HFFc6 (cell line): ENCODE measurements around the gene RIC3. TPM values are rescaled to one million over a fixed set of nuclear protein-coding genes. Genes with fewer than 3 reads are reported as not detected.

Experiments
- DNase-seq: peaks from one replicate; pipeline ENCODE4 v3.0.0-alpha.2; 2018
- H3K27ac Mint-ChIP-seq: 2 replicates; pipeline ENCODE4 v1.8.0; 2020; ENCODE audit warnings: mild to moderate bottlenecking, mixed read lengths
- H3K27me3 Mint-ChIP-seq: 2 replicates; pipeline ENCODE4 v1.8.0; 2021; ENCODE audit warnings: mild to moderate bottlenecking, moderate library complexity, mixed read lengths; ENCODE audit not compliant: insufficient read depth
- H3K36me3 Mint-ChIP-seq: 2 replicates; pipeline ENCODE4 v1.8.0; 2021; ENCODE audit warnings: low read depth, mixed read lengths
- H3K4me1 Mint-ChIP-seq: 2 replicates; pipeline ENCODE4 v1.8.0; 2020; ENCODE audit warnings: low read depth, mixed read lengths
- H3K4me3 Mint-ChIP-seq: 2 replicates; pipeline ENCODE4 v1.8.0; 2020; ENCODE audit warnings: mild to moderate bottlenecking, moderate library complexity, mixed read lengths
- H3K9me3 Mint-ChIP-seq: 2 replicates; pipeline ENCODE4 v1.8.0; 2020; ENCODE audit warnings: mild to moderate bottlenecking, mixed read lengths
- total RNA-seq, 6 experiments: library from RNA; stranded (reverse); fragmentation: NEBNext Ultra II Directional; extraction: Animal tissue kit (Norgen Biotek cat#: 25700); gene quantifications; 2 replicates in 1 of 6; 3 replicates in 5 of 6; pipeline ENCODE4 v1.2.3, GENCODE V29; 2021
- TF ChIP-seq, protein P1 (sequence below): fragments of 200-600 bp; sonication (generic); IDR thresholded peaks from 2 replicates; pipeline ENCODE4 v1.5.0; 2021; ENCODE audit warnings: antibody characterized with exemption, mild to moderate bottlenecking

RIC3 gene
- total RNA-seq, 6 experiments from 2014 or later: not detected

DNA sequence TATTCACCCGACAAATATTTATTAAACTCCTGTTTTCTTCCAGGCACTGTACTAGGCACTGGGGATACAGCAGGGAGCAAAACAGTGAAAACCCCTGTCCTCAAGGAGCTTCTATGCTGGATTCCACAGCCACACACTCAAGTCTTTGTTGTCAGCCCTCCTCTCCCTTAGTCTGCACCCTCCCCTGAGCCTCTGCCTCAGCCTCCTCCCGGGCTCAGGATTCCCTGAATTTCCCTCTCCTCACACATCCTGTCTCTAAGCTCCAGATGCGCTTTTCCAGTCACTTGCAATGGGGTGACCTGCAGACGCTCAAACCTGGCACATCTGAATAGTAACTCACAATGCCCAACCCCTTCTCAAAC is 101.3 kb downstream of the RIC3 start:
- H3K4me3 Mint-ChIP-seq: no peak overlapping the region
- H3K9me3 Mint-ChIP-seq: no peaks in the 10 kb centered on the region
- no peak overlapping the region for H3K27ac Mint-ChIP-seq
- peaks cover 32% of the 10 kb centered on the region for H3K4me1 Mint-ChIP-seq
- TF ChIP-seq, protein P1, sequence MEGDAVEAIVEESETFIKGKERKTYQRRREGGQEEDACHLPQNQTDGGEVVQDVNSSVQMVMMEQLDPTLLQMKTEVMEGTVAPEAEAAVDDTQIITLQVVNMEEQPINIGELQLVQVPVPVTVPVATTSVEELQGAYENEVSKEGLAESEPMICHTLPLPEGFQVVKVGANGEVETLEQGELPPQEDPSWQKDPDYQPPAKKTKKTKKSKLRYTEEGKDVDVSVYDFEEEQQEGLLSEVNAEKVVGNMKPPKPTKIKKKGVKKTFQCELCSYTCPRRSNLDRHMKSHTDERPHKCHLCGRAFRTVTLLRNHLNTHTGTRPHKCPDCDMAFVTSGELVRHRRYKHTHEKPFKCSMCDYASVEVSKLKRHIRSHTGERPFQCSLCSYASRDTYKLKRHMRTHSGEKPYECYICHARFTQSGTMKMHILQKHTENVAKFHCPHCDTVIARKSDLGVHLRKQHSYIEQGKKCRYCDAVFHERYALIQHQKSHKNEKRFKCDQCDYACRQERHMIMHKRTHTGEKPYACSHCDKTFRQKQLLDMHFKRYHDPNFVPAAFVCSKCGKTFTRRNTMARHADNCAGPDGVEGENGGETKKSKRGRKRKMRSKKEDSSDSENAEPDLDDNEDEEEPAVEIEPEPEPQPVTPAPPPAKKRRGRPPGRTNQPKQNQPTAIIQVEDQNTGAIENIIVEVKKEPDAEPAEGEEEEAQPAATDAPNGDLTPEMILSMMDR: no peak
- H3K27me3 Mint-ChIP-seq: peaks cover 14% of the 10 kb centered on the region
- no peaks in the 10 kb centered on the region for H3K36me3 Mint-ChIP-seq
- DNase-seq: no peak

DNA sequence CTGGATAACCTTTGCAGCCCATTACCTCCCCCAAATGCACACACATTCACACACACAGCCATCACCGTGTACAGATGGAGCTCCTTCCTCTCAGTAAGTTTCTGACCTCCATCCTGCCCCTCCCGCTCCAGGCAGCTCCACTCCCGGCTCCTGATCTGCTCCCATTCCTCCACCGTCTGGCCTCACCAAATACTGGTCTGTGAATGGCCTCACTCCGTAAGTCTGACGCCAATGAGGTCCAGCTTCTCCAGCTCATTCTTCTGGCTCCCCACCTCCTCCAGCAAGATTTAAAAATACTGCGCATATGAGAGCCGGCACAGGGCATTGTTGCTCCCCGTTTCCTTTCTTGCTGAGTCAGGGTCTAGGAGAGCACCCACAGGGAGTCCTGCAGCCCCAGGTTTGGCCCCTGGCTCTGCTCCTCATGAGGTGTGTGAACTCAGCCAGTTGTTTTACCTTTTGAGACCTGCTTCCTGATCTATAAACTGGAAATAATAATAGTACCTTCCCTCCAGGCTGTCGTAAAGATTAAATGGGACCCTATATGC is 101.8 kb downstream of the RIC3 start:
- TF ChIP-seq, protein P1: no peak
- peaks cover 32% of the 10 kb centered on the region for H3K4me1 Mint-ChIP-seq
- DNase-seq: no peak
- no peak overlapping the region for H3K27ac Mint-ChIP-seq
- H3K27me3 Mint-ChIP-seq: peaks cover 14% of the 10 kb centered on the region
- no peaks in the 10 kb centered on the region for H3K9me3 Mint-ChIP-seq
- H3K36me3 Mint-ChIP-seq: no peaks in the 10 kb centered on the region
- no peak overlapping the region for H3K4me3 Mint-ChIP-seq

DNA sequence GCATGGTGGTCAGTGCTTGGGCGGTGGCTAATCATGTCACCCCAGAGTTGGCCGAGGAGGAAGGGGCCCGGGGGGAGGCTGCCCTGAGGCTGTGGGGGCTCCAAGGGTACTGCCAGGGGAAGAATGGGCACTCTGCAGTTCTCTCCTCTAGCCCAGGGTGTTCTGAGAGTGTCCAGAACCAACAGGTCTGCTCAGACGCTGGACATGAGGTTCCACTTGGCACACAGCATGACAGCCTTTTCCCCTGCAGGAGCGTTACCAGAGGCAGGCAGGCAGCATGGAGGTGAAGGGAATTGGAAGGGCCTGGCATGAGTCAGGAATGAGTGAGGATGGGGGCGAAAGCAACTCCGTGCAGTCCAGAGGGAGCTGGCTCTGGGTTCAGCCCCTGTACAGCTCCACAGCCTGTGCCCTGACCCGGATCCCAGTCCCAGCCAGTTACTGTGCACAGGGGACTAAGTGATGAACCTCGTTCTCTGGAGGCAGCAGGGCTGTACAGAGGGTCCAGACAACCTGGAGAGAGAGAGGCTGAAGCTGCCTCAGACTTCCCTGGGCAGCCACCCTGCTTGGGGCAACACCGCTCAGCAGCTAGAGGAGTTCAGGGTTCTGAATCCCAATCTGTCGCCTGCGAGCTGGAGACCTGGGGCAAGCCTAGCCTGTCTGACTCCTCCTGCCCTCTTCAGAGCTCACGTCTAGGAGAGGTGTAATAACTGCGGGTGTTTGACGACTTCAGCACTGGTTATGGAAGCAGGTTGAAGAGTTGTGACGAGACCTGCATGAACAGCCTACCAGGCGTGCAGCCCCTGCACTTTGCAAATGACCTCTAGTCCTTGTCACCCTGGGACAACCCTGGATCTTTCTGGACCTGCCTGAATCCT is 102.6 kb downstream of the RIC3 start:
- Mint-ChIP-seq H3K27me3 (peaks cover 11% of the 10 kb centered on the region), H3K27ac (no peak overlapping the region), H3K4me3 (no peak overlapping the region), H3K4me1 (peaks cover 32% of the 10 kb centered on the region), H3K36me3 (no peaks in the 10 kb centered on the region), H3K9me3 (no peaks in the 10 kb centered on the region)
- DNase-seq: no peak
- TF ChIP-seq, protein P1: no peak

DNA sequence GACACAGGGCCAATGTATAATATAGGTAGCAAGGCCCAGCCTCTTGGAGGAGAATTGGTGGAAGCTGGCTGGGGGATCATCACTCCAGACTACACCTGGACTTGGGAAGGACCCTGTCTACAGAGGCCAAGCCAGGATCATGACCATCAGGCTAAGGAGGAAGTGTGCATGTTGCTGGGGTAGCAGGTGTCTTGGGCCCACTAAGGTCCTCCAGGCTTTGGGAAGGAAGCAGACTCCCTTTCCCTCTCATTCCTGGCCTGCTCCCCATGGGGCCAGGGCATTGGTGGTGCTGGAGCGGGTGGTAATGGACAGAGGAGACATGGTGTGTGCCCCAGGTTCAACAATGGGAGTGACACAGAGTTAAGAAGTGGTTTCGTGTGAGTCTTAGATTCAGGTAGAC is 103.8 kb downstream of the RIC3 start:
- peaks cover 8% of the 10 kb centered on the region for H3K27me3 Mint-ChIP-seq
- TF ChIP-seq, protein P1: no peak
- DNase-seq: no peak

DNA sequence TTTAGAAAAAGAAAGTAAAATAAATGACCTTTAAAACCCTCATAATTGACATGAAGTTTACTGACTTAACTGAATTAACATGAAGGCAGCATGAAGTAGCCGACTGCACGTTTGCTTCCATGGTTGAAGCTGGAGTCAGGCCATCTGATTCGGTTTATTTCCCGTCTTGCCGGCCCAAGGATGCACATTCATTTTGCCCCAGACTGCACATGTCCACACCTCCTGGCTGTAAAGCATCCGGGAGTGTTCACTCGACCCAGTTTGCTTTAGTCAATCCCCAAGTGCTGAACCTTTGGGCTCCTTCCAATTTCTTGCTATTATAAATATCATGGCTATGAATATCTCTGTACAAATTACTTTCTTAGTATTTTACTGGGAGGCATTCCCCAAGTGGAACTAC is 105.5 kb downstream of the RIC3 start:
- no peak overlapping the region for H3K27ac Mint-ChIP-seq
- no peak overlapping the region for H3K4me3 Mint-ChIP-seq
- H3K9me3 Mint-ChIP-seq: no peaks in the 10 kb centered on the region
- no peak for DNase-seq
- TF ChIP-seq, protein P1: no peak
- H3K27me3 Mint-ChIP-seq: peaks cover 6% of the 10 kb centered on the region
- peaks cover 11% of the 10 kb centered on the region for H3K4me1 Mint-ChIP-seq
- no peaks in the 10 kb centered on the region for H3K36me3 Mint-ChIP-seq

More for the DNA sequence above, 103.8 kb downstream of the RIC3 start:
- Mint-ChIP-seq H3K9me3 (no peaks in the 10 kb centered on the region), H3K27ac (no peak overlapping the region), H3K4me3 (no peak overlapping the region), H3K36me3 (no peaks in the 10 kb centered on the region), H3K4me1 (peaks cover 26% of the 10 kb centered on the region)
